NCI-H2107 treated with DMSO at 0.1 percent for 48 hours (cell line): ENCODE measurements around the gene CDHR1.

ENCODE experiments used
- DNase-seq: peaks from one replicate; lab custom pipeline; 2025; ENCODE audit not compliant: unreplicated experiment; lab: John Stamatoyannopoulos, UW

The CDHR1 gene

GRCh38 chr10:84198206-84198915, 4.0 kb downstream of the CDHR1 start:
- no peak for DNase-seq

GRCh38 chr10:84200537-84201243, 6.4 kb downstream of the CDHR1 start:
- no peak for DNase-seq

GRCh38 chr10:84201244-84201606, 6.9 kb downstream of the CDHR1 start:
- no peak for DNase-seq

- no peak for DNase-seq
Observed at GRCh38 chr10:84201682-84202081, 7.3 kb downstream of the CDHR1 start.

- DNase-seq: no peak
Observed at GRCh38 chr10:84202349-84202748, 8.0 kb downstream of the CDHR1 start.

GRCh38 chr10:84204122-84204521, 9.8 kb downstream of the CDHR1 start:
- DNase-seq: no peak

GRCh38 chr10:84204610-84205009, 10.3 kb downstream of the CDHR1 start:
- no peak for DNase-seq

GRCh38 chr10:84205049-84205852, 10.9 kb downstream of the CDHR1 start:
- DNase-seq: peak; percentile 19

GRCh38 chr10:84205853-84206525, 11.7 kb downstream of the CDHR1 start:
- DNase-seq: no peak

GRCh38 chr10:84208023-84208422, 13.7 kb downstream of the CDHR1 start:
- DNase-seq: no peak

- no peak for DNase-seq
Observed at GRCh38 chr10:84211566-84211965, 17.2 kb downstream of the CDHR1 start.

- DNase-seq: no peak
Observed at GRCh38 chr10:84212014-84212413, 17.7 kb downstream of the CDHR1 start.

GRCh38 chr10:84213076-84213475, 18.7 kb downstream of the CDHR1 start:
- DNase-seq: no peak

GRCh38 chr10:84214046-84214572, 19.8 kb downstream of the CDHR1 start:
- no peak for DNase-seq

GRCh38 chr10:84214612-84215235, 20.4 kb downstream of the CDHR1 start:
- no peak for DNase-seq

GRCh38 chr10:84216834-84217233, 22.5 kb downstream of the CDHR1 start:
- no peak for DNase-seq

- DNase-seq: no peak
Observed at GRCh38 chr10:84217746-84218145, 23.4 kb downstream of the CDHR1 start.

GRCh38 chr10:84221916-84222315, 27.6 kb downstream of the CDHR1 start:
- no peak for DNase-seq

- no peak for DNase-seq
Observed at GRCh38 chr10:84224411-84225028, 30.2 kb downstream of the CDHR1 start.
